Right lobe of liver (tissue), 4 donors: ENCODE results near the gene PHF20.

ENCODE experiments used
- CTCF ChIP-seq, 4 donors: fragments of 200-600 bp in 3 of 4; fragments of 450-650 bp in 1 of 4; IDR thresholded peaks; one replicate each; pipeline versions ENCODE4 v1.5.1 to v1.8.0; 2016 to 2022; ENCODE audit warnings: antibody characterized with exemption in 4 of 4, mild to moderate bottlenecking in 2 of 4
- POLR2A ChIP-seq: fragments of 450-650 bp; IDR thresholded peaks from one replicate; pipeline ENCODE4 v1.6.1; 2017; ENCODE audit warnings: antibody characterized with exemption, mild to moderate bottlenecking
- donor health status: DM: no; HTN: no; CAD: no.
- donor health status: DM: no; HTN: no; CAD: no.
- donor health status: DM: no; HTN: yes; CAD: no.

DNA sequence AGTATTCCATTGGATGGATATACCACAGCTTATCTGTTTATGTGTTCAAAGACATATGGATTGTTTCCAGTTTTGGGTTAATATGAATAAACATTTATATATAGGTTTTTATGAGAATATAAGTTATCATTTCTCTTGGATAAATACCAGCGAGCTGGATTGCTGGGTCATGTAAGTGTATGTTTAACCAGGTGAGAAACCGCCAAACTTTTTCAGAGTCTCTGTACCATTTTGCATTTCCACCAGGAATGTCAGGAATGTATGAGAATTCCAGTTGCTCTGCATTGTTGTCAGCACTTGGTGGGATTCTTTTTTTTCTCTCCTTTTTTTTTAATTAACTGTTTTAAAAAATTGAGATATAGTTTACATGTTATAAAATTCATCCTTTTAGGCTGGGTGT is 52.1 kb downstream of the PHF20 start:
- TF ChIP-seq CTCF (IDR thresholded peaks at IDR 0.05): no peak
- TF ChIP-seq POLR2A: no peak
